ENCODE results near the gene TTC7B.

DNA sequence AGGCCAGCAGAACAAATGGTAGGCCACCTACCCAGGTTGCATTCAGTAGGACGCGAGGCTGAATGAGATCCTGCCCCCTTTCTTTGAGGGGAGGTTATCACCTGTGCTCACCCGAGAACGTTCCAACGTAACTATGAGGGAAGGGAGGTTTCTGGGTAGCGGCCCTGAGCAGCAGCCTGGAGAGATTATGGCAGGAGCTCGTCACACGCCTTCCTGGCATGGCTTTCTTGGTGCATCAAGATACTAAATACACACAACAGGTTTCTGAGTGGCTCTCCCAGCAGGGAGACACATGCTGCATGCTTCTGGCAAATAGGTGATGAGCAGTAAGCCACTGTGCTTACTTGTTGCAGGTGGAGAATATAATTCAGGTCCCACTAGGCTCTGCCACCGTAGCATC lies 271.7 kb downstream of the TTC7B start:
- TF ChIP-seq, protein P1, sequence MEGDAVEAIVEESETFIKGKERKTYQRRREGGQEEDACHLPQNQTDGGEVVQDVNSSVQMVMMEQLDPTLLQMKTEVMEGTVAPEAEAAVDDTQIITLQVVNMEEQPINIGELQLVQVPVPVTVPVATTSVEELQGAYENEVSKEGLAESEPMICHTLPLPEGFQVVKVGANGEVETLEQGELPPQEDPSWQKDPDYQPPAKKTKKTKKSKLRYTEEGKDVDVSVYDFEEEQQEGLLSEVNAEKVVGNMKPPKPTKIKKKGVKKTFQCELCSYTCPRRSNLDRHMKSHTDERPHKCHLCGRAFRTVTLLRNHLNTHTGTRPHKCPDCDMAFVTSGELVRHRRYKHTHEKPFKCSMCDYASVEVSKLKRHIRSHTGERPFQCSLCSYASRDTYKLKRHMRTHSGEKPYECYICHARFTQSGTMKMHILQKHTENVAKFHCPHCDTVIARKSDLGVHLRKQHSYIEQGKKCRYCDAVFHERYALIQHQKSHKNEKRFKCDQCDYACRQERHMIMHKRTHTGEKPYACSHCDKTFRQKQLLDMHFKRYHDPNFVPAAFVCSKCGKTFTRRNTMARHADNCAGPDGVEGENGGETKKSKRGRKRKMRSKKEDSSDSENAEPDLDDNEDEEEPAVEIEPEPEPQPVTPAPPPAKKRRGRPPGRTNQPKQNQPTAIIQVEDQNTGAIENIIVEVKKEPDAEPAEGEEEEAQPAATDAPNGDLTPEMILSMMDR (conservative IDR thresholded peaks at IDR 0.05; ENCODE audit: low read depth in 2 of 2): no peak
- TF ChIP-seq JUNB (IDR thresholded peaks at IDR 0.05; ENCODE audit: unreplicated experiment): no peak
- no peak for TF ChIP-seq EZH2 (IDR thresholded peaks at IDR 0.05; ENCODE audit: low read depth, unreplicated experiment)

Measured in GM23338 (cell line).